ACHN (cell line): ENCODE data around the gene SPOCK3.

Experiments used
- DNase-seq: peaks from one replicate; pipeline ENCODE4 v3.0.0-alpha.2; 2015
- in situ Hi-C: cut with HindIII; loops from 2 replicates; pipeline ENCODE4 v1.10.0; 2017; ENCODE audit warnings: low sequenced_read_pairs, low pct_ligation_motif_present, low pct_unique_long_range_greater_than_20kb

Gene SPOCK3

GRCh38 chr4:167185465-167185864, 48.8 kb downstream of the SPOCK3 start:
- in situ Hi-C loops: no loop called here
- DNase-seq: no peak

- in situ Hi-C loops: no loop called here
- DNase-seq: no peak
Measured at GRCh38 chr4:167183036-167183435, 51.3 kb downstream of the SPOCK3 start.

- no peak for DNase-seq
- in situ Hi-C loops: no loop called here
Measured at GRCh38 chr4:167177925-167178324, 56.4 kb downstream of the SPOCK3 start.

GRCh38 chr4:167176723-167177367, 57.4 kb downstream of the SPOCK3 start:
- DNase-seq: no peak
- in situ Hi-C loops: no loop called here

GRCh38 chr4:167171928-167172327, 62.4 kb downstream of the SPOCK3 start:
- no peak for DNase-seq
- in situ Hi-C loops: no loop called here

GRCh38 chr4:167168611-167169010, 65.7 kb downstream of the SPOCK3 start:
- no peak for DNase-seq
- in situ Hi-C loops: no loop called here

- no peak for DNase-seq
- in situ Hi-C loops: no loop called here
Measured at GRCh38 chr4:167150587-167150986, 83.7 kb downstream of the SPOCK3 start.

- in situ Hi-C loops: no loop called here
- no peak for DNase-seq
Measured at GRCh38 chr4:167144605-167145004, 89.7 kb downstream of the SPOCK3 start.

GRCh38 chr4:167143018-167143417, 91.3 kb downstream of the SPOCK3 start:
- in situ Hi-C loops: no loop called here
- DNase-seq: no peak

GRCh38 chr4:167136270-167136669, 98.0 kb downstream of the SPOCK3 start:
- DNase-seq: no peak
- in situ Hi-C loops: no loop called here

- in situ Hi-C loops: no loop called here
- no peak for DNase-seq
Measured at GRCh38 chr4:167129146-167129545, 105.1 kb downstream of the SPOCK3 start.

- in situ Hi-C loops: no loop called here
- DNase-seq: no peak
Measured at GRCh38 chr4:167119392-167119791, 114.9 kb downstream of the SPOCK3 start.

GRCh38 chr4:167117273-167117672, 117.0 kb downstream of the SPOCK3 start:
- no peak for DNase-seq
- in situ Hi-C loops: no loop called here

- in situ Hi-C loops: no loop called here
- DNase-seq: no peak
Measured at GRCh38 chr4:167114416-167114971, 119.8 kb downstream of the SPOCK3 start.

- DNase-seq: no peak
- in situ Hi-C loops: no loop called here
Measured at GRCh38 chr4:167111622-167112021, 122.7 kb downstream of the SPOCK3 start.

- DNase-seq: no peak
- in situ Hi-C loops: no loop called here
Measured at GRCh38 chr4:167111092-167111491, 123.2 kb downstream of the SPOCK3 start.

- in situ Hi-C loops: no loop called here
Measured at GRCh38 chr4:167109859-167110258, 124.4 kb downstream of the SPOCK3 start.

GRCh38 chr4:167105857-167106256, 128.4 kb downstream of the SPOCK3 start:
- in situ Hi-C loops: no loop called here
- no peak for DNase-seq

More at GRCh38 chr4:167109859-167110258, 124.4 kb downstream of the SPOCK3 start:
- DNase-seq: no peak

GRCh38 chr4:167102475-167102874, 131.8 kb downstream of the SPOCK3 start:
- DNase-seq: no peak
- in situ Hi-C loops: no loop called here

GRCh38 chr4:167101035-167101434, 133.3 kb downstream of the SPOCK3 start:
- in situ Hi-C loops: no loop called here
- no peak for DNase-seq
